ENCODE measurements around the gene TYW1B. TPM values are rescaled to one million over a fixed set of nuclear protein-coding genes. Genes with fewer than 3 reads are reported as not detected.
"Not testable (repeated sequence)": the region's sequence is repeated elsewhere in the genome, so short reads cannot be mapped to it uniquely, and the experiment has no call there.

The TYW1B gene
- total RNA-seq, 1 donor from 2014 or later = 2.3 TPM

DNA sequence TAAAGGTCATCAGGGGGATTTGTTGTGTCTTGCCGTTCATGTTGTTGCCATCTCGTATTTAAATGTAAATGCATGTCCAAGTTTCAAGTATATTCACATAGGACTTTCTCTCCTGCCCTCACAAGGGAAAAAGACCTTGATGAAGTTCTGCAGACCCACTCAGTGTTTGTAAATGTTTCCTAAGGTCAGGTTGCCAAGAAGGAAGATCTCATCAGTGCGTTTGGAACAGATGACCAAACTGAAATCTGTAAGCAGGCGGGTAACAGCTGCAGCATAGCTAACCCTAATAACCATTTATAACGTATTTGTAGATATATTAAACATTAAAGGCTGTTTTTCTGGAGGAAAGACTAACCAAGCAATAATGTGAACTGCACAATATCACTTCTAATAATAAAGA lies 2.6 kb upstream of the TYW1B start:
- DNase-seq (ENCODE audit: extremely low spot score, unreplicated experiment); H3K9me3 Mint-ChIP-seq (ENCODE audit: unreplicated experiment); H3K27me3 Mint-ChIP-seq (ENCODE audit: unreplicated experiment): not testable (repeated sequence)
- peaks cover 12% of the 10 kb centered on the region for H3K36me3 Mint-ChIP-seq (ENCODE audit: unreplicated experiment)
- H3K27ac Mint-ChIP-seq (ENCODE audit: unreplicated experiment) = peak overlapping the region; percentile 98
- H3K4me1 Mint-ChIP-seq (ENCODE audit: unreplicated experiment) = peaks cover 25% of the 10 kb centered on the region
- peak overlapping the region; percentile 94 for H3K4me3 Mint-ChIP-seq (ENCODE audit: unreplicated experiment)

DNA sequence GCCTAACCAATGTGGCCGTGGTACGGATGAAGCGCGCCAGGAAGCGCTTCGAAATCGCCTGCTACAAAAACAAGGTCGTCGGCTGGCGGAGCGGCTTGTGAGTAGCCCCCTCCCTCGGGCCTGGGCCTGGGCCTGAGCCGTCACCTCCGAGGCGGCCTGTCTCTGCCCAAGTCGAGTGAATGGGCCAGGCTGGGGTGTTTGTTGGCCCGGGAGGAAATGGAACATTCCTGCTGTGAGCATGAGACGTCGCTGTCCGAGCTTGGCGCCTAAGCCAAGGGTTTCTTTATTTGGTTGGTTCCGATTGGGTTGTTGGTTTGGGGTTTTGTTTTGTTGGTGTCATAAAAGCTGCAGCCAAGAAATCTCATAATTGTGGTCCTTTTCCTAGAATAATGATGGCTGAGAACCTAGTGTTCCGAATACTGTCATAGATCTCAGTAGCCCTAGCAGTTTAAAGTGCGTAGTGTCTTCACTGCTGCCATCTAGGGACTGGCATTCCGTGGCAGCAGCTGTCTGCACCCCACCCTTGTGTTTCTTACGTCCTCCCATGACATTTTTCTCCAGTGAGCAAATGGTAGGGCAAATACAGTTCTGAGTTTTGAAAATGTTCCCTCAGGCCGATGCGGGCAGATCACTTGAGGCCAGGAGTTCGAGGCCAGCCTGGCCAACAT lies 1.8 kb upstream of the TYW1B start:
- Mint-ChIP-seq H3K4me1 (ENCODE audit: unreplicated experiment) (peaks cover 25% of the 10 kb centered on the region), H3K4me3 (ENCODE audit: unreplicated experiment) (peak overlapping the region; percentile 94), H3K36me3 (ENCODE audit: unreplicated experiment) (peaks cover 12% of the 10 kb centered on the region), H3K27ac (ENCODE audit: unreplicated experiment) (peak overlapping the region; percentile 98)
- peak; percentile 64 for TF ChIP-seq CTCF (IDR thresholded peaks at IDR 0.05)
- H3K27me3 Mint-ChIP-seq (ENCODE audit: unreplicated experiment); H3K9me3 Mint-ChIP-seq (ENCODE audit: unreplicated experiment): not testable (repeated sequence)
- peak; percentile 86 for DNase-seq (ENCODE audit: extremely low spot score, unreplicated experiment)

GRCh38 chr7:72829291-72829686 lies 1.3 kb upstream of the TYW1B start:
- Mint-ChIP-seq H3K36me3 (ENCODE audit: unreplicated experiment) (peaks cover 12% of the 10 kb centered on the region), H3K4me3 (ENCODE audit: unreplicated experiment) (peak overlapping the region; percentile 94), H3K27ac (ENCODE audit: unreplicated experiment) (peak overlapping the region; percentile 98), H3K4me1 (ENCODE audit: unreplicated experiment) (peaks cover 25% of the 10 kb centered on the region)
- not testable (repeated sequence) for H3K27me3 Mint-ChIP-seq (ENCODE audit: unreplicated experiment); H3K9me3 Mint-ChIP-seq (ENCODE audit: unreplicated experiment)
- peak; percentile 98 for DNase-seq (ENCODE audit: extremely low spot score, unreplicated experiment)

DNA sequence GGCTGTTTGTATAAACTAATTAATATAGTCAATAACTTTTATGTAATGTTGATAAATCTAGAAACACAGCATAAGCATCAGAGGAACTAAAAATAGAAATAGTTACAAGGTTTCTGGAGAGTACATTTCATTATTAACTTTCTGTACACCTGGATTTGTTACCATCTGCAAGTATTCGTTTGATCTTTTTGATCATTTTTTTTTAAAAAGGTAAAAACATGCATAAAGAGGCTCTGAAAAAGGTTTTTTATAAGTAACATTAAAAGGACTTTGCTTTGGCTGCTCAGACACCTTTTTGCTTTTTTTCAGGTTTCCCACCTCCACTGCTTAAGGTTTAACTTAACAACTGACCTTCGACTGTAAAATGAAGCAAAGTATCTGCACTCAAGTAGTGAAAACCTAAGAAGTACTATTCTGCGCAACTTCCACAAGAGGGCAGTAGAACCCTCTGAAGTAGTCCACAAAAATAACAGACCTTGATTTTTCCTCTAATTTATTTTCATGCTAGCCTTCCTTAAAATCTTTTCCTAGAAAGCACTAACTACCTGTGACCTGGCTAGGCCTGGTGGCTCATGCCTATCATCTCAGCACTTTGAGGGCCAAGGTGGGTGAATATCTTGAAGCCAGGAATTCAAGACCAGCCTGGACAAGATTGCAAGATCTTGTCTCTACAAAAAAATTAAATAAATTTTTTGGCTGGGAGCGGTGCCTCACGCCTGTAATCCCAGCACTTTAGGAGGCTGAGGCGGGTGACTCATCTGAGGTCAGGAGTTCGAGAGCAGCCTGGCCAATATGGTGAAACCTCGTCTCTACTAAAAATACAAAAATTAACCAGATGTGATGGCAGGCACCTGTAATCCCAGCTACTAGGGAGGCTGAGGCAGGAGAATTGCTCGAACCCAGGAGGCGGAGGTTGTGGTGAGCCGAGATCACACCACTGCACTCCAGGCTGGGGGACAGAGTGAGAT lies 4.0 kb downstream of the TYW1B start:
- peaks cover 11% of the 10 kb centered on the region for H3K4me1 Mint-ChIP-seq (ENCODE audit: unreplicated experiment)
- not testable (repeated sequence) for H3K36me3 Mint-ChIP-seq (ENCODE audit: unreplicated experiment); DNase-seq (ENCODE audit: extremely low spot score, unreplicated experiment); H3K27me3 Mint-ChIP-seq (ENCODE audit: unreplicated experiment); H3K4me3 Mint-ChIP-seq (ENCODE audit: unreplicated experiment); H3K9me3 Mint-ChIP-seq (ENCODE audit: unreplicated experiment)
- H3K27ac Mint-ChIP-seq (ENCODE audit: unreplicated experiment) = peak overlapping the region; percentile 67
- peak; percentile 56 for TF ChIP-seq CTCF (IDR thresholded peaks at IDR 0.05)

DNA sequence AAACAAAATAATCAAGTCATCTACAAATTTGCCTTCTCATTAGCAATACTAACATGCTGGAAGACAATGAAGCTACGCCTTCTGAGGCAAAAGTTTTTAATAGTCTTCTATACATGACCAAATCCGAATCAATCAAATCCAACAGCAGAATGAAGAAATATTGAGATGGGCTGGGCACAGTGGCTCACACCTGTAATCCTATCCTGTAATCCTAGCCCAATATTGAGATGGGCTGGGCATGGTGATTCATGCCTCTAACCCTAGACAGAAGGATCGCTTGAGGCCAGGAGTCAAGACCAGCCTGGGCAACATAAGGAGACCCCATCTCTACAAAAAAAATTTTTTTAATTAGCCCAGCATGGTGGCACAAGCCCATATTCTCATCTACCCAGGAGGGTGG lies 5.5 kb downstream of the TYW1B start:
- not testable (repeated sequence) for H3K36me3 Mint-ChIP-seq (ENCODE audit: unreplicated experiment); H3K27me3 Mint-ChIP-seq (ENCODE audit: unreplicated experiment); H3K4me1 Mint-ChIP-seq (ENCODE audit: unreplicated experiment); DNase-seq (ENCODE audit: extremely low spot score, unreplicated experiment); H3K27ac Mint-ChIP-seq (ENCODE audit: unreplicated experiment); H3K9me3 Mint-ChIP-seq (ENCODE audit: unreplicated experiment); H3K4me3 Mint-ChIP-seq (ENCODE audit: unreplicated experiment)

DNA sequence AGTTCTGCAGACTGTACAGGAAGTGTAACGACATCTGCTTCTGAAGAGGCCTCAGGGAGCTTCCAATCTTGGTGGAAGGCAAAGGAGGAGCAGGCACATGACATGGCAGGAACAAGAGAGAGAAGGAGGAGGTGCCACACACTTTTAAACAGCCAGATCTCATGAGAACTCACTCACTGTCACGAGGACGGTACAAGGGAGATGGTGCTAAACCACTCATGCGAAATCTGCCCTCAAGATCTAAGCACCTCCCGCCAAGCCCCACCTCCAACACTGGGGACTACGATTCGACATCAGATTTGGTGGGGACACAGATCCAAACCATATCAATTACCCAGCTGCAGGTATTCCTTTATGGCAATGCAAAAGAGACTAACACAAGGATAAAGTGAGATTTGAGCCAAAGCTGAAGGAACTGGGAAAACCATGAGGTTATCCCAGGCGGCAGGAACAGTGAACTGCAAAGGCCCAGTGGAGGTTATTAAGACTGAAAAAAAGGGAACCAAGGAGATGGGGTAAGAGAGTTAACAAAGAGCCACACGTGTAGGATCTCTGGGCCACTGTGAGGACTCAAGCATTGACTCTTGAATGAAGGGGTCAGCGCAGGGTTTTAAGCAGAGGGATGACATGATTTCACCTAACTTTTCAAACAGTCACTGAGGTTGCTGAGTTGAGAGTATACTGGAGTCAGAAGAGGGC lies 9.2 kb downstream of the TYW1B start:
- H3K4me3 Mint-ChIP-seq (ENCODE audit: unreplicated experiment); H3K27me3 Mint-ChIP-seq (ENCODE audit: unreplicated experiment); H3K9me3 Mint-ChIP-seq (ENCODE audit: unreplicated experiment); DNase-seq (ENCODE audit: extremely low spot score, unreplicated experiment); H3K4me1 Mint-ChIP-seq (ENCODE audit: unreplicated experiment); H3K36me3 Mint-ChIP-seq (ENCODE audit: unreplicated experiment); H3K27ac Mint-ChIP-seq (ENCODE audit: unreplicated experiment): not testable (repeated sequence)

GRCh38 chr7:72817661-72818060 lies 10.3 kb downstream of the TYW1B start:
- H3K4me1 Mint-ChIP-seq (ENCODE audit: unreplicated experiment); H3K9me3 Mint-ChIP-seq (ENCODE audit: unreplicated experiment); H3K27me3 Mint-ChIP-seq (ENCODE audit: unreplicated experiment); H3K36me3 Mint-ChIP-seq (ENCODE audit: unreplicated experiment); DNase-seq (ENCODE audit: extremely low spot score, unreplicated experiment); H3K4me3 Mint-ChIP-seq (ENCODE audit: unreplicated experiment); H3K27ac Mint-ChIP-seq (ENCODE audit: unreplicated experiment): not testable (repeated sequence)

DNA sequence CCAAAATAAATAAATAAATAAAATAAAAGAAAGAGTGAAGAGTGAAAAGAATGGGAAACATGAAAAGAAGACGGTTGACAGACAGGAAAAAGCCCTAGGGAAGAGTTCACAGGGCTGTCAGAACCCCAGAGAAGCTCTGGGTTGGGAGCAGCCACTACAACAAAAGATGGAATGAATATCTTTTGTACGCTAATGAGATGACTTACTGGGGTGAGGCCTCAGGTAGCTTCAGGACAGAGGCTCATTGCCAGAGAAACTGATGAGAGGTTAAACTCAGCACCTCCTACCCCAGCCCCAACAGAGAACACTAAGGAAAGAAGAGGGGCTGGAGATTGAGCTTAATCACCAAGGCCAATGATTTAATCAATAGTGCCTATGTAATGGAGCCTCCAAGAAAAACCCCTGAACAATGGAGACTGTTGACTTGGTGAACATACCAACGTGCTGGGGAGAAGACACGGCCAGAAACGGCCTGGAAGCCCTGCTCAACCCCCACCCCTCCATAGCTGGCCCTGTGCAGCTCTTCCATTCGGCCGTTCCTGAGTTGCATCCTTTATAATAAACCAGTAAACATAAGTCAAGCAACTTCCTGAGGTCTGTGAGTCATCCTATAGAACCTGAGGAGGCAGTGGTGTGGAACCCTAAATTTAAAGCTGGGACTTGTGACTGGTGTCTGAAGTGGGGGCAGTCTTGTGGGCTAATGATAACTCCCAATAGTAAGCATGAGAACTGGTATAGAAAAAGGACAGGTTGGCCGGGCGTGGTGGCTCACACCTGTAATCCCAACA lies 11.4 kb downstream of the TYW1B start:
- not testable (repeated sequence) for H3K27me3 Mint-ChIP-seq (ENCODE audit: unreplicated experiment); H3K36me3 Mint-ChIP-seq (ENCODE audit: unreplicated experiment); DNase-seq (ENCODE audit: extremely low spot score, unreplicated experiment); H3K4me3 Mint-ChIP-seq (ENCODE audit: unreplicated experiment); H3K4me1 Mint-ChIP-seq (ENCODE audit: unreplicated experiment); H3K9me3 Mint-ChIP-seq (ENCODE audit: unreplicated experiment); H3K27ac Mint-ChIP-seq (ENCODE audit: unreplicated experiment)

DNA sequence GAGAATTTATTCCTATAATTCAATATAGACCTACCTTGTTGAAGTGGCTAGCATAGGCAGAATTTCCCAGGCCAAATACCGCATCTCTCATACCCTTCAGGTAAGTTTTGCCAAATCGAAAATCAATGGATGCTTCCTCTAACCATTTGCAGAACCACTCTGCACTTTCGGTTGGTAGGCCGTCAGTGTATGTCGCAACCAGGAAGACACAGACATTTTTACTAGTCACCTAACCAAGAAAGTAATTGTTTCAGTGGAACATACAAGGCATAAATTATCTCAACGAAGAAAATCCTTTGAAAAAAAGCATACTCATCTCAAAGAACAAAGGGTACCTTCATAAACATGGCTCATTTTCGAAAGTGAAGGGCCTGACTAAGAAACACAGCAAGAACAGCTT lies 17.6 kb downstream of the TYW1B start:
- H3K27ac Mint-ChIP-seq (ENCODE audit: unreplicated experiment); H3K9me3 Mint-ChIP-seq (ENCODE audit: unreplicated experiment); H3K27me3 Mint-ChIP-seq (ENCODE audit: unreplicated experiment); H3K4me3 Mint-ChIP-seq (ENCODE audit: unreplicated experiment); DNase-seq (ENCODE audit: extremely low spot score, unreplicated experiment); H3K4me1 Mint-ChIP-seq (ENCODE audit: unreplicated experiment): not testable (repeated sequence)
- peaks cover 17% of the 10 kb centered on the region for H3K36me3 Mint-ChIP-seq (ENCODE audit: unreplicated experiment)
